GM12878 (cell line): ENCODE measurements around the gene PYM1. TPM values are rescaled to one million over a fixed set of nuclear protein-coding genes. Genes with fewer than 3 reads are reported as not detected.

Experiments used
- BHLHE40 ChIP-seq, 2 experiments: fragments of 450-650 bp in 1 of 2; IDR thresholded peaks; 2 replicates each; pipeline ENCODE4 v1.6.1; 2011 to 2017; ENCODE audit warnings: low read depth in 2 of 2, borderline replicate concordance in 1 of 2, improper control_type of control experiment in 1 of 2, low read length in 1 of 2, mild to moderate bottlenecking in 1 of 2
- CBFB ChIP-seq: IDR thresholded peaks from 2 replicates; pipeline ENCODE4 v1.6.1; 2016; ENCODE audit warnings: antibody characterized with exemption, low read depth
- CBX5 ChIP-seq: sonication (generic); IDR thresholded peaks from 2 replicates; pipeline ENCODE4 v1.6.1; 2016; ENCODE audit warnings: low read depth, moderate library complexity, mild to moderate bottlenecking, inconsistent platforms
- CREB1 ChIP-seq: IDR thresholded peaks from 2 replicates; pipeline ENCODE4 v1.6.1; 2012; ENCODE audit warnings: low read depth, mild to moderate bottlenecking, inconsistent platforms
- CREM ChIP-seq: IDR thresholded peaks from 2 replicates; pipeline ENCODE4 v1.6.1; 2014; ENCODE audit warnings: antibody characterized with exemption, low read depth
- EED ChIP-seq: sonication (generic); IDR thresholded peaks from 2 replicates; pipeline ENCODE4 v1.6.1; 2016; ENCODE audit warnings: antibody characterized with exemption, low read depth
- EGR1 ChIP-seq, 2 experiments: IDR thresholded peaks; 1 replicate in 1 of 2; 2 replicates in 1 of 2; pipeline ENCODE4 v1.6.1; 2011 to 2012; ENCODE audit warnings: low read depth in 2 of 2, low read length in 2 of 2, borderline replicate concordance in 1 of 2, mild to moderate bottlenecking in 1 of 2, moderate library complexity in 1 of 2
- HCFC1 ChIP-seq: fragments of 150-350 bp; IDR thresholded peaks from 2 replicates; pipeline ENCODE4 v1.6.1; 2014; ENCODE audit warnings: low read length
- IRF5 ChIP-seq: fragments of 450-650 bp; IDR thresholded peaks from 2 replicates; pipeline ENCODE4 v1.6.1; 2017; ENCODE audit warnings: borderline replicate concordance
- KDM1A ChIP-seq: fragments of 200-600 bp; sonication (generic); IDR thresholded peaks from 2 replicates; pipeline ENCODE4 v1.6.1; 2016; ENCODE audit warnings: borderline replicate concordance
- KLF5 ChIP-seq: fragments of 450-650 bp; IDR thresholded peaks from 2 replicates; pipeline ENCODE4 v1.6.1; 2014; ENCODE audit warnings: mild to moderate bottlenecking; ENCODE audit not compliant: partially characterized antibody
- MYB ChIP-seq: fragments of 150-350 bp; IDR thresholded peaks from 2 replicates; pipeline ENCODE4 v1.6.1; 2014; ENCODE audit warnings: mild to moderate bottlenecking, low read depth, low read length, borderline replicate concordance
- NBN ChIP-seq: fragments of 450-650 bp; IDR thresholded peaks from 2 replicates; pipeline ENCODE4 v1.6.1; 2016
- POU2F2 ChIP-seq: IDR thresholded peaks from 3 replicates; pipeline ENCODE4 v1.6.1; 2011; ENCODE audit warnings: low read depth, mild to moderate bottlenecking, low read length, borderline replicate concordance
- RAD21 ChIP-seq: IDR thresholded peaks from 2 replicates; pipeline ENCODE4 v1.6.1; 2011; ENCODE audit warnings: mild to moderate bottlenecking, low read depth, low read length, moderate library complexity; ENCODE audit not compliant: insufficient read depth
- RCOR1 ChIP-seq: conservative IDR thresholded peaks from 2 replicates; pipeline ENCODE4 v1.6.1; 2012; ENCODE audit warnings: low read depth, low read length, improper control_type of control experiment
- RUNX3 ChIP-seq: IDR thresholded peaks from 2 replicates; pipeline ENCODE4 v1.6.1; 2012; ENCODE audit warnings: low read length, inconsistent platforms
- SP1 ChIP-seq: IDR thresholded peaks from one replicate; pipeline ENCODE4 v1.6.1; 2011; ENCODE audit warnings: low read depth, low read length
- STAT1 ChIP-seq: fragments of 450-650 bp; conservative IDR thresholded peaks from 2 replicates; pipeline ENCODE4 v1.6.1; 2014; ENCODE audit warnings: antibody characterized with exemption, mild to moderate bottlenecking
- ZNF207 ChIP-seq: fragments of 450-650 bp; IDR thresholded peaks from 2 replicates; pipeline ENCODE4 v1.6.1; 2014; ENCODE audit warnings: antibody characterized with exemption, mild to moderate bottlenecking, borderline replicate concordance
- polyA plus RNA-seq, 11 experiments: library from polyadenylated mRNA; depleted of rRNA in 4 of 11; unstranded in 6 of 11; stranded (reverse) in 5 of 11; fragments of >200 nt; fragmentation: Nextera tagmentation in 4 of 11; fragmentation: Illumina TruSeq in 1 of 11; extraction: Ambion mirVana in 4 of 11; extraction: Trizol in 1 of 11; gene quantifications; 1 replicate in 1 of 11; 2 replicates in 10 of 11; pipeline versions ENCODE4 v1.2.1 to v1.2.3, GENCODE V29; 2011 to 2016; ENCODE audit warnings: inconsistent platforms in 2 of 11, missing spikeins in 2 of 11, low read depth in 1 of 11
- total RNA-seq, 4 experiments: library from RNA; depleted of rRNA in 3 of 4; stranded (reverse); fragments of >200 nt in 3 of 4; fragmentation: Illumina TruSeq in 1 of 4; extraction: Trizol in 1 of 4; gene quantifications; 2 replicates each; pipeline versions ENCODE4 v1.2.1 to v1.2.3, GENCODE V29; 2013 to 2021
- TF ChIP-seq, protein P1 (sequence below): IDR thresholded peaks from 2 replicates; pipeline ENCODE4 v1.6.1; 2011; ENCODE audit warnings: mild to moderate bottlenecking, low read depth, low read length, moderate library complexity; ENCODE audit not compliant: insufficient replicate concordance
- TF ChIP-seq, protein P2 (sequence below): IDR thresholded peaks from 2 replicates; pipeline ENCODE4 v1.6.1; 2012; ENCODE audit warnings: improper control_type of control experiment, low read depth, low read length; ENCODE audit not compliant: insufficient replicate concordance
- TF ChIP-seq, protein P3 (sequence below): fragments of 450-650 bp; IDR thresholded peaks from 2 replicates; pipeline ENCODE4 v1.6.1; 2016; ENCODE audit warnings: mild to moderate bottlenecking

Gene PYM1
- total and polyA plus RNA-seq, 10 of the 15 experiments (the other 5 are each of a cell fraction or from before 2014, with no cell fraction given) = 33.9 to 93.4 (median 55.8) TPM

- TF ChIP-seq KLF5 = no peak
- no peak for TF ChIP-seq KDM1A
- TF ChIP-seq HCFC1 = no peak
- no peak for TF ChIP-seq MYB
- no peak for TF ChIP-seq CBX5
- no peak for TF ChIP-seq STAT1
- peak in 1 of 2 experiments; percentile 32; a peak in 1 of 4 replicates for TF ChIP-seq BHLHE40 (IDR thresholded peaks at IDR 0.05; ENCODE audit: borderline replicate concordance in 1 of 2, low read depth in 2 of 2, low read length in 1 of 2)
- peak; percentile 11 for TF ChIP-seq SP1
- TF ChIP-seq RCOR1 = no peak
- TF ChIP-seq NBN = peak; percentile 72
- TF ChIP-seq, protein P1, sequence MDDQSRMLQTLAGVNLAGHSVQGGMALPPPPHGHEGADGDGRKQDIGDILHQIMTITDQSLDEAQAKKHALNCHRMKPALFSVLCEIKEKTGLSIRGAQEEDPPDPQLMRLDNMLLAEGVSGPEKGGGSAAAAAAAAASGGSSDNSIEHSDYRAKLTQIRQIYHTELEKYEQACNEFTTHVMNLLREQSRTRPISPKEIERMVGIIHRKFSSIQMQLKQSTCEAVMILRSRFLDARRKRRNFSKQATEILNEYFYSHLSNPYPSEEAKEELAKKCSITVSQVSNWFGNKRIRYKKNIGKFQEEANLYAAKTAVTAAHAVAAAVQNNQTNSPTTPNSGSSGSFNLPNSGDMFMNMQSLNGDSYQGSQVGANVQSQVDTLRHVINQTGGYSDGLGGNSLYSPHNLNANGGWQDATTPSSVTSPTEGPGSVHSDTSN = no peak
- no peak for TF ChIP-seq CBFB
- TF ChIP-seq, protein P2, sequence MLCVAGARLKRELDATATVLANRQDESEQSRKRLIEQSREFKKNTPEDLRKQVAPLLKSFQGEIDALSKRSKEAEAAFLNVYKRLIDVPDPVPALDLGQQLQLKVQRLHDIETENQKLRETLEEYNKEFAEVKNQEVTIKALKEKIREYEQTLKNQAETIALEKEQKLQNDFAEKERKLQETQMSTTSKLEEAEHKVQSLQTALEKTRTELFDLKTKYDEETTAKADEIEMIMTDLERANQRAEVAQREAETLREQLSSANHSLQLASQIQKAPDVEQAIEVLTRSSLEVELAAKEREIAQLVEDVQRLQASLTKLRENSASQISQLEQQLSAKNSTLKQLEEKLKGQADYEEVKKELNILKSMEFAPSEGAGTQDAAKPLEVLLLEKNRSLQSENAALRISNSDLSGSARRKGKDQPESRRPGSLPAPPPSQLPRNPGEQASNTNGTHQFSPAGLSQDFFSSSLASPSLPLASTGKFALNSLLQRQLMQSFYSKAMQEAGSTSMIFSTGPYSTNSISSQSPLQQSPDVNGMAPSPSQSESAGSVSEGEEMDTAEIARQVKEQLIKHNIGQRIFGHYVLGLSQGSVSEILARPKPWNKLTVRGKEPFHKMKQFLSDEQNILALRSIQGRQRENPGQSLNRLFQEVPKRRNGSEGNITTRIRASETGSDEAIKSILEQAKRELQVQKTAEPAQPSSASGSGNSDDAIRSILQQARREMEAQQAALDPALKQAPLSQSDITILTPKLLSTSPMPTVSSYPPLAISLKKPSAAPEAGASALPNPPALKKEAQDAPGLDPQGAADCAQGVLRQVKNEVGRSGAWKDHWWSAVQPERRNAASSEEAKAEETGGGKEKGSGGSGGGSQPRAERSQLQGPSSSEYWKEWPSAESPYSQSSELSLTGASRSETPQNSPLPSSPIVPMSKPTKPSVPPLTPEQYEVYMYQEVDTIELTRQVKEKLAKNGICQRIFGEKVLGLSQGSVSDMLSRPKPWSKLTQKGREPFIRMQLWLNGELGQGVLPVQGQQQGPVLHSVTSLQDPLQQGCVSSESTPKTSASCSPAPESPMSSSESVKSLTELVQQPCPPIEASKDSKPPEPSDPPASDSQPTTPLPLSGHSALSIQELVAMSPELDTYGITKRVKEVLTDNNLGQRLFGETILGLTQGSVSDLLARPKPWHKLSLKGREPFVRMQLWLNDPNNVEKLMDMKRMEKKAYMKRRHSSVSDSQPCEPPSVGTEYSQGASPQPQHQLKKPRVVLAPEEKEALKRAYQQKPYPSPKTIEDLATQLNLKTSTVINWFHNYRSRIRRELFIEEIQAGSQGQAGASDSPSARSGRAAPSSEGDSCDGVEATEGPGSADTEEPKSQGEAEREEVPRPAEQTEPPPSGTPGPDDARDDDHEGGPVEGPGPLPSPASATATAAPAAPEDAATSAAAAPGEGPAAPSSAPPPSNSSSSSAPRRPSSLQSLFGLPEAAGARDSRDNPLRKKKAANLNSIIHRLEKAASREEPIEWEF = no peak
- no peak for TF ChIP-seq IRF5
- TF ChIP-seq EED = no peak
- TF ChIP-seq RAD21 = peak; percentile 82
- TF ChIP-seq ZNF207 = no peak
- TF ChIP-seq RUNX3 = peak; percentile 76
- TF ChIP-seq POU2F2 = peak; percentile 61; the same call in 1 of the 3 replicates
- TF ChIP-seq CREB1 = no peak
- no peak for TF ChIP-seq EGR1 (IDR thresholded peaks at IDR 0.05; ENCODE audit: borderline replicate concordance in 1 of 2, low read depth in 2 of 2, low read length in 2 of 2)
- TF ChIP-seq, protein P3, sequence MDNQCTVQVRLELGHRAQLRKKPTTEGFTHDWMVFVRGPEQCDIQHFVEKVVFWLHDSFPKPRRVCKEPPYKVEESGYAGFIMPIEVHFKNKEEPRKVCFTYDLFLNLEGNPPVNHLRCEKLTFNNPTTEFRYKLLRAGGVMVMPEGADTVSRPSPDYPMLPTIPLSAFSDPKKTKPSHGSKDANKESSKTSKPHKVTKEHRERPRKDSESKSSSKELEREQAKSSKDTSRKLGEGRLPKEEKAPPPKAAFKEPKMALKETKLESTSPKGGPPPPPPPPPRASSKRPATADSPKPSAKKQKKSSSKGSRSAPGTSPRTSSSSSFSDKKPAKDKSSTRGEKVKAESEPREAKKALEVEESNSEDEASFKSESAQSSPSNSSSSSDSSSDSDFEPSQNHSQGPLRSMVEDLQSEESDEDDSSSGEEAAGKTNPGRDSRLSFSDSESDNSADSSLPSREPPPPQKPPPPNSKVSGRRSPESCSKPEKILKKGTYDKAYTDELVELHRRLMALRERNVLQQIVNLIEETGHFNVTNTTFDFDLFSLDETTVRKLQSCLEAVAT = 0 out of 2 replicates have a peak, but pooled peaks have one; percentile 32
- no peak; the same call in 1 of the 2 replicates for TF ChIP-seq CREM
Measured at GRCh38 chr12:55940065-55940732, 12.5 kb upstream of the PYM1 start (continued).
